Activated CD8-positive, alpha-beta memory T cell treated with anti-CD3 and anti-CD28 coated beads, Interleukin-2, amount 10 ng/mL, durations not matched to agents 7 days and 5 days (primary cell): Measurements from ENCODE around the gene CACTIN. TPM values are rescaled to one million over a fixed set of nuclear protein-coding genes. Genes with fewer than 3 reads are reported as not detected.
"Not testable (repeated sequence)": the region's sequence is repeated elsewhere in the genome, so short reads cannot be mapped to it uniquely, and the experiment has no call there.

Experiments used
- ATAC-seq: fragments of 150-1000 bp; cut with Tn5 transposase; one replicate; pipeline ENCODE4 v1.10.0; 2021; ENCODE audit warnings: moderate library complexity
- CTCF ChIA-PET: fragments of 350-600 bp; sonication (Branson Sonifier 250); formaldehyde crosslinking; loops from one replicate; lab custom pipeline; 2021; ENCODE audit warnings: antibody characterized with exemption; lab: Charles Lee
- DNase-seq: peaks from one replicate; pipeline ENCODE4 v3.0.0-alpha.2; 2020
- H3K27ac Mint-ChIP-seq: one replicate; pipeline ENCODE4 v1.8.0; 2021; ENCODE audit warnings: mild to moderate bottlenecking, mixed read lengths
- H3K27me3 Mint-ChIP-seq: one replicate; pipeline ENCODE4 v1.8.0; 2021; ENCODE audit warnings: mixed read lengths
- H3K36me3 Mint-ChIP-seq: one replicate; pipeline ENCODE4 v1.8.0; 2021; ENCODE audit warnings: mild to moderate bottlenecking, mixed read lengths
- H3K4me1 Mint-ChIP-seq: one replicate; pipeline ENCODE4 v1.8.0; 2021; ENCODE audit warnings: mixed read lengths
- H3K4me3 Mint-ChIP-seq: one replicate; pipeline ENCODE4 v1.8.0; 2021; ENCODE audit warnings: mild to moderate bottlenecking, moderate library complexity, mixed read lengths
- H3K9me3 Mint-ChIP-seq: one replicate; pipeline ENCODE4 v1.8.0; 2022; ENCODE audit warnings: low read depth, mixed read lengths
- total RNA-seq, 2 experiments: library from RNA; stranded (reverse); gene quantifications; one replicate each; pipeline ENCODE4 v1.2.3, GENCODE V29; 2021

CACTIN gene
- total RNA-seq, 2 experiments from 2014 or later = 33.4 to 33.7 TPM

DNA sequence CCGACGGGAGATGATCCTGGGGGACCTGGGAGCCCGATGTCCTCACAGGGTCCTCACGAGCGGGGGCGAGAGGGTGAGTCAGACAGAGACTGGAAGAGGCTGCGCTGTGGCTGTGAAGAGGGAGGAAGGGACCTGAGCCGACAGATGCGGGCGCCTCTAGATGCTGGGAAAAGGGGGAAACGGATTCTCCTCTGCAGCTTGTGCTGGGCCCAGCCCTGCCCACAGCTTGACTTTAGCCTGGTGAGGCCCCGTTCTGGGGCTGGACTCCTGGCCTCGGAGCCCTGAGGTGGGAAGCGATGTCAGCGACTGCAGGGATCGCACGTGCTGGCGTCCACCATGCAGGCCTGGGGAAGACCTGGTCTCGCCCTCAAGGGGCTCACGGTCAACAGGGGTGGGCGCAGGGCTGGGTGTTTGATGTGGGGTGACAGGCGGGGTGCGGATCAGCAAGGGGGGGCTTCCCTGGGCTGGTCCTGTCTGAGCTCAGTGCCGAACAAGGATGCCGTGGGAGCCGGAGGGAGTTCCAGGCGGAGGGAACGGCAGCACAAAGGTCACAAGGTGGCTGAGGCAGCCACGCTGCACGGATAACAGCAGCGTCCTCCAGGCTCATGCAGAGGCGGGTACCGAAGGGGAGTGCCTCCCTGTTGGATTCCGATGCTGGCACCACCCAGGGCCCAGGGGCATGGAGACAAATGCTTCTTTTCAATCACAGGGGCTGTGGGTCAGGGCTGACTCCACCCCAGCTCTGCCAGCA is 41.9 kb upstream of the CACTIN start:
- CTCF ChIA-PET = interaction anchor here (1.2 to 3.0 kb wide), 4 partner anchors 24 to 44 kb away, joined by 3 to 17 read pairs (median 7); partner anchors contain the start of gene PIP5K1C
- Mint-ChIP-seq H3K36me3 (peaks cover 8% of the 10 kb centered on the region), H3K4me1 (peaks cover 38% of the 10 kb centered on the region), H3K4me3 (no peak overlapping the region), H3K27me3 (no peaks in the 10 kb centered on the region), H3K9me3 (no peaks in the 10 kb centered on the region), H3K27ac (no peak overlapping the region)
- no peak for ATAC-seq
- no peak for DNase-seq

DNA sequence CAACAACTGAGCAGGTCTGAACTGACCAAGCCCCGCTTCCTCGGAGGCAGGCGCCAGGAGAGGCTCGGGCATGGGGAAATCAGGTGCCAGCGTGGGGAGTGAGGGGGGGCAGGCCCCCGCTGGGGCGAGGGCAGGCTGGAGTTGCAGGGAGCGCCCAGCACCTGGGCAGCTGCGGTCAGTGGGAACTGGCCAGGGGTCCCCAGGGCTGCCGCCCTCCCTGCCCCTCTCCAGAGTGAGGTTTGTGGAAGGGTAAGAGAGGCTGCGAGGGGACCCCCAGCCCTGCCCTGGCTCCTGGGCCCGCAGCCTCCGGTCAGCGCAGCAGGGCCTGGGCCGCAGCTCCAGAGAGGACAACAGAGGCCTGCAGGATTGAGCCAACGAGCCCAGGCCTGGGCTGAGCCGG is 41.2 kb upstream of the CACTIN start:
- no peaks in the 10 kb centered on the region for H3K9me3 Mint-ChIP-seq
- no peaks in the 10 kb centered on the region for H3K27me3 Mint-ChIP-seq
- DNase-seq = no peak
- no peak for ATAC-seq
- no peak overlapping the region for H3K27ac Mint-ChIP-seq
- no peak overlapping the region for H3K4me3 Mint-ChIP-seq
- CTCF ChIA-PET = interaction anchor here (1.2 to 3.0 kb wide), 7 partner anchors 19 to 49 kb away, joined by 3 to 19 read pairs (median 8); partner anchors contain the start of gene PIP5K1C
- H3K4me1 Mint-ChIP-seq = peaks cover 35% of the 10 kb centered on the region
- H3K36me3 Mint-ChIP-seq = peaks cover 4% of the 10 kb centered on the region

DNA sequence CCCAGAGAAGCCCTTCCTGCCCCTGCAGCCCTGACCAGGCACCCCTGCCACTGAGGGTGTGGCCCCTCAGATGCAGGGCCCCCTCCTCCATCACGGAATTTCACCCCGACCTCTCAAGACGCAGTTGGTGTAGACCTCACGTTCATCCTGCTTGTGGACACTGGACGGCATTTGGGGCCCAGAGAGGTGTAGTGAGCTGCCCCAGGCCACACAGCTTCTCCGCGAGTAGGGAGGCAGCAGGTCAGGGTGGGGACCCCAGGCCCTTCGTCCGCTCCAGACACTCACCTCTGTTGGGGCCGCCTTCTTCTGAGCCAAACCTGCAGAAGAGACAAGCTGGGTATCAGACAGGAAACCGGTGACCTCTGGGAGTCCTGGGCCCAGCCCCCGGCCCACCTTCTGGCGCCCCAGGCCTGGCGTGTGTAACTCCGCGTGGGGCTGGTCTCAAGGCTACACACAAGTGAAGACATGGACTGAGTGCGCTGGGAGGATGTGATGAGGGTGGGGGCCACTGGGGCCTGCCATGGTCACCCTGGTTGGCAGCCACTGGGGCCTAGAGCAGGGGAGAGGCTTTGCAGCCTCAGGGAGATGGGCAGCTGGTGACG is 40.5 kb upstream of the CACTIN start:
- H3K36me3 Mint-ChIP-seq = peaks cover 3% of the 10 kb centered on the region
- peaks cover 31% of the 10 kb centered on the region for H3K4me1 Mint-ChIP-seq
- H3K27ac Mint-ChIP-seq = no peak overlapping the region
- H3K9me3 Mint-ChIP-seq = no peaks in the 10 kb centered on the region
- CTCF ChIA-PET = interaction anchor here (0.6 to 3.0 kb wide), 9 partner anchors 19 to 163 kb away, joined by 3 to 20 read pairs (median 8); partner anchors contain the start of gene PIP5K1C
- no peaks in the 10 kb centered on the region for H3K27me3 Mint-ChIP-seq
- ATAC-seq (no peak), DNase-seq (no peak)
- no peak overlapping the region for H3K4me3 Mint-ChIP-seq

DNA sequence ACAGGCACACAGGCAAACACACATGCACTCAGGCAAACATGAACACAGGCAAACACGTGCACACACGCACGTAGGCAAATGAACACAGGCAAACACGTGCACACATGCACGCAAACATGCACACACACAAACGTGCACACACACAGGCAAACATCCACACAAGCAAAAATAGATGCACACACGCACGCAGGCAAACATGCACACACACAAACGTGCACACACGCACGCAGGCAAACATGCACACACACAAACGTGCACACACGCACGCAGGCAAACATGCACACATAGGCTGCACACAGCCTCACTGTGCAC is 39.9 kb upstream of the CACTIN start:
- CTCF ChIA-PET = interaction anchor here (0.7 to 3.0 kb wide), 18 partner anchors 8 to 162 kb away, joined by 3 to 20 read pairs (median 4); partner anchors contain the start of genes MRPL54 and PIP5K1C
- H3K4me1 Mint-ChIP-seq = peaks cover 26% of the 10 kb centered on the region
- not testable (repeated sequence) for H3K4me3 Mint-ChIP-seq, ATAC-seq, H3K9me3 Mint-ChIP-seq, H3K27ac Mint-ChIP-seq, H3K27me3 Mint-ChIP-seq, H3K36me3 Mint-ChIP-seq, DNase-seq

DNA sequence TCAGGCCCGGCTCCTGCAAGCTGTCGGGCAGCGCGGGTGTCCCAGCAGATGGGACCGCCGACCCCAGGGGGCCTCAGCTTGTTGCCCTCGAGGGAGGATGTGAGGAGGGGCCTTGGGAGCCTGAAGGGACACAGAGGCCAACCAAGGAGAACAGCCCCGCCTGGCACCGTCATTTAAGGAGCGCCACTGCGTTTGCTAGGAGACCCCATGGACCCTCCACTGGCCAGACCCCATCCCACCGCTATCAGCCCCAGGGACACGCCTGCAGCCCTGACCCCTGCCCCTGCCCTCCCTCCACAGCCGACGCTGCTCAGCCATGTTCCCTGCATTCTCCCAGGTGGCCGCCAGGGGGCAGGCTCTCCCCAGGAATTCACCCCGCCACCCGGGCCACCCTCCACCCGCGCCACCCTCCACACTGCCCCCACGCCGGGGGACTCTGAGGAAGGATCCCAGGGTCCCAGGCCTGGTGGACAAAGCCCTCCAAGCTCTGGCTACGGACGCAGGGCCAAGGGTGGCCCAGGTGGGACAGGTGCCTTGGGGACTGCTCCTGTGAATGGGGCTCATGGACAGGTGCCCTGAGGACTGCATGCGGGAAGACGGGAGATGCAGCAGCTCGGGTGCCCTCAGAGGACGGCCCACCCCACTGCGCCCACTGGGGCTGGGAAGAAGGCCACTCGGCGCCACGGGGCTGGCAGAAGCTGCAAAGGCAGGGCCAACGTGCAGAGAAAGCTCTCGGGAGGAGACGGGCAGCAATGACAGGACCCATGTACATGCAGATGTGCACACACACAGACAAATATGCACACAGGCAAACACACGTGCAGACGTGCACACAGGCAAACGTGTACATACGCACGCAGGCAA is 39.3 kb upstream of the CACTIN start:
- ATAC-seq (peak; percentile 83), DNase-seq (peak; percentile 80)
- no peaks in the 10 kb centered on the region for H3K27me3 Mint-ChIP-seq
- CTCF ChIA-PET = interaction anchor here (0.7 to 3.0 kb wide), 21 partner anchors 8 to 518 kb away, joined by 3 to 20 read pairs (median 4); partner anchors contain the start of genes MRPL54 and PIP5K1C
- peaks cover 21% of the 10 kb centered on the region for H3K4me1 Mint-ChIP-seq
- no peak overlapping the region for H3K27ac Mint-ChIP-seq
- H3K9me3 Mint-ChIP-seq = no peaks in the 10 kb centered on the region
- H3K4me3 Mint-ChIP-seq = no peak overlapping the region
- peaks cover 3% of the 10 kb centered on the region for H3K36me3 Mint-ChIP-seq

DNA sequence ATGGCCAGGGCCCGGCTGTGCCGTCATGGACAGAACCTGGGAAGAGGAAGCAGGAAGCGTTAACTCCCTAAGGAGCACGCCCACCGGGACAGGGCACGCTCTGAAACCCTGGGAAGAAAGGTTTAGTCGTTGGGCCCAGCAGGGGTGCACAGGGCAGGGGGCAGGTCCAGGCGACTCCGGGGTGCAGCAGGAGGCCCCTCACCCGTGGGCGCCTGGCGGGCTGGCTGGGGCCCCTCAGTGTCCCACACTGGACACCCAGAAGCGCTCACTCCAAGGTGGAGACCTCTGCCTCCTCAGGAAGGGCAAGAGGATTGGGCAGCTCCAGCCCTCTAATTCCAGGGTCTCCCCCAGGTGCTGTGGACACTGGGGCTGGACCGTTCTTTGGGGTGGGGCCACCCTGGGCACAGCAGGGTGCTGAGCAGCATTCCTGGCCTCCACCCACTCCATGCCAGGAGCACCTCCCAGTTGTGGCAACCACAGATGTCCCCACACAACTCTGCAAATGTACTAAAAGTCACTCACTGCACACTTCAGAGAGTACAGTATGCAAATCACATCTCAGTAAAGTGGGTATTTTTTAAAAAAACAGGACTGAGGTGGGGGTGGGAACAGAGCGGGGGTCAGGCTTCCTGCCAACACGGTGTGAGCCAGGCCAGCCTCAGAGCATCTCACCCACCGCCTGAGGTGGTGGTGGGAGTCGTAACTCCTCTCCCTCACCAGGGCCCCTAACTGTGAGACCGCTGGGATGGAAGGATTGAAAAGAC is 38.5 kb upstream of the CACTIN start:
- Mint-ChIP-seq H3K27ac (no peak overlapping the region), H3K4me3 (no peak overlapping the region), H3K27me3 (no peaks in the 10 kb centered on the region), H3K4me1 (peaks cover 14% of the 10 kb centered on the region), H3K9me3 (no peaks in the 10 kb centered on the region), H3K36me3 (peaks cover 3% of the 10 kb centered on the region)
- CTCF ChIA-PET = interaction anchor here (0.7 to 2.8 kb wide), 10 partner anchors 9 to 519 kb away, joined by 3 to 20 read pairs (median 5); partner anchors contain the start of gene PIP5K1C
- DNase-seq (no peak), ATAC-seq (no peak)

DNA sequence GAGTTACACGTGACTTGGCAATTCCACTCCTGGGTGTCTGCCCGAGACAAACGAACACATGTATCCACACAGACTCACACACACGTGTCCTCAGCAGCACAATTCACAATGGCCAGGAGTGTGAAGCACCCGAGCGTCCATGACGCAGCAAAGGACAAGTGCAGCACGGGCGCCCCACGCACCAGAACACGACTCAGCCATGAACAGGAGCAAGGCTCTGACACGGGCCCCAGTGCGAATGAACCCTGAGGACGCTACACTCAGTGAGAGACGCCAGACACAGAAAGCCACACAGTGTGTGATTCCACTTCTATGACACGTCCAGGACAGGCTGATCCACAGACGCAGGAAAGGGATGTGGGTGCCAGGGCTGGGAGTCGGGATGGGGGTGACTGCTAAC is 37.2 kb upstream of the CACTIN start:
- Mint-ChIP-seq H3K9me3 (no peaks in the 10 kb centered on the region), H3K36me3 (peaks cover 3% of the 10 kb centered on the region), H3K4me1 (peaks cover 7% of the 10 kb centered on the region), H3K27me3 (no peaks in the 10 kb centered on the region), H3K27ac (no peak overlapping the region), H3K4me3 (no peak overlapping the region)
- DNase-seq = no peak
- CTCF ChIA-PET = interaction anchor here (1.7 to 2.0 kb wide), 2 partner anchors 41 to 43 kb away, joined by 6 to 7 read pairs; no protein-coding TSS in a partner anchor
- no peak for ATAC-seq

DNA sequence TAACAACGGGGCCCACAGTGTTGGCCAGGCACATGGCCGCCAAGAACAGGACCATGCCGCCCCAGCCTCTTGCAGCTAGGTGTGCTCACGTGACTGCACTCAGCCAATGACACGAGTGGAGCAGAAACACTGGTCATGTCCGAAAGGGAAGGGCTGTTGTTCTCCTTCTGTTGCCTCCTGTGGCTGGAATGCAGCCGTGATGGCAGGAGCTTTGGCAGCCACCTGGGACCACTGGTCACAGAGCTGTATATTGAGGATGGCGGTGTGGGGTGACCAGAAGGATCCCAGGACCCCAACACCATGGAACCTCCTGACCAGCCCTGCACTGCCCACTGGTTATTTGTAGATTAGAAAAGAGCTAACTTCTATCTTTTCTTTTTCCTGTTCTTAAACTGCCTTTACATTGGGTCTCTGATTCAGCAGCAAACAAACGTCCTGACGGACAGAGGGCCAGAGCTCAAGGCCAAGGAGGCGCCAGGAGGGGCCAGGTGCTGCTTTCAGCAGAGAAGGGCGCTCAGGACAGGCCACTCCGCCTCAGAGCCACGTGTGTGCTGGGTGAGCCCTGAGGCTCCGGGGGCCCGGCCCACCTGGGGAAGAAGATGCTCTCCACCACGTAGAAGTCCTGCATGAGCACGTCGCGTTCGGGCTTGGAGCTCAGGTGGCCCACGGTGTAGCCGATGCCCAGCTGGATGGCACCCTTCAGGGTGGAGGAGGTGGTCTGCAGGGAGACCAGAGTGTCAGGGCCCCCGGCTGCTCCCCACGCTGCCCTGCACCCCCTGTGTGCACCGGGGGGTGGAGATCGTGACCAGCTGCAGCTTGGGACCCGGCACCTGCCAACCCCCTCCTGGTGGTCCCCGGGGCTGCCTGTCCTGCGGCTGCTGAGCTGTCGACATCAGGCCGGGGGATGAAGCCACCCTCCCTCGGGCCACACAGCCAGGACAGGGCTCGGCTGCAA is 35.0 kb upstream of the CACTIN start:
- no peak for DNase-seq
- ATAC-seq = no peak
- peaks cover 7% of the 10 kb centered on the region for H3K4me1 Mint-ChIP-seq
- H3K9me3 Mint-ChIP-seq = no peaks in the 10 kb centered on the region
- no peaks in the 10 kb centered on the region for H3K27me3 Mint-ChIP-seq
- no peak overlapping the region for H3K27ac Mint-ChIP-seq
- H3K4me3 Mint-ChIP-seq = no peak overlapping the region
- H3K36me3 Mint-ChIP-seq = peaks cover 8% of the 10 kb centered on the region
- CTCF ChIA-PET = interaction anchor here (0.6 to 2.1 kb wide), 8 partner anchors 9 to 274 kb away, joined by 3 to 6 read pairs (median 4); no protein-coding TSS in a partner anchor

DNA sequence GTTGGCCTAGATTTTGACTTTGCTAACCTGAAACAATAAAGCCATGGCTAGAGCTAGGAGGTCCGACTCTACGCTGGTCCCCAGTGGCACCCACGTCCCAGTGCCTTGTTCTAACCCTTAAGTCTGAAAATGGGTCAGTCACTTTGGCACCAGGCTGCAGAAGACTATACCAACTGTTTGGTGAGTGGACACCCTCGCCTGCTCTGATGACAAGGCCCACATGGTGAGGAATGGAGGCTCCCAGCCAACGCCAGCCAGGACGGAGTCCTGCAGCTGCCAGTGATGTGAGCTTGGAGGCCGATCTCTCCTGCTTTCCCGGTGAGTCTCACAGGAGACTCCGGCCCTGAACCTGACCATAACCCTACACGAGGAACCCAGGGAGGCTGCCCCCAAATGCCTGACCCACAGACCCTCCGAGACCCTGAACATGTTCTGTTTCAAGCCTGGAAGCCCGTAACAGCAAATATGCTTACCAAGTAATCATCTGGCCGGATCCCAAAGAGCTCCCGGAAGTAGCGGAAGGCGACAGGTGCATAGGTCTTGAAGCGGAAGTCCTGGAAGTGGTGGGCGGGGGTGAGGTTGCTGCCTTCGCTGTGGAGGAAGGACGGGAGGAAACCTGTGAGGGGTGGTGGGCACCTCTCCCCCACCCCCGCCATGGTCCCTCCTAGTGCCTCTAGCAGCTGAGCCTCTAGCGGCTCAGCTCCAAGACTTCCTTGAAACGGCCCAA is 34.1 kb upstream of the CACTIN start:
- Mint-ChIP-seq H3K4me1 (no peaks in the 10 kb centered on the region), H3K36me3 (peaks cover 5% of the 10 kb centered on the region), H3K9me3 (no peaks in the 10 kb centered on the region), H3K4me3 (no peak overlapping the region), H3K27ac (no peak overlapping the region), H3K27me3 (no peaks in the 10 kb centered on the region)
- ATAC-seq (no peak), DNase-seq (no peak)
- CTCF ChIA-PET = interaction anchor here (0.9 to 1.8 kb wide), 6 partner anchors 10 to 58 kb away, joined by 3 to 6 read pairs (median 4); no protein-coding TSS in a partner anchor

DNA sequence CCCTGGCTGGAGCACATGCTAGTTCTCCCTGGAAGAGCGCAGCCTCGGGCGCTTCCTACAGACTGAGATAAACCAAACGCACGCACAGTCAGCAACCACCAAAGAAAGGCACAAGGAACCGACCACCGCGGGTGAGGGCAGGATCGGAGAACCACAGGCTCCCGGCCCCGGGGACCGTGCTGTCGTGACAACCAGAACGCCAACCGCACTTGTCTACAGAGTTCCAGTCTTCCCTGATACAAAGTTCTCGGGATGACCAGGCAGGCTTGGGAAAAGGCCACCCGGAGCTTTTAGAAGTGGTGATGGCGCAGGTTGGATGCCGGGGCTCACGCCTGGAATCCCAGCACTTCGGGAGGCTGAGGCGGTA is 33.1 kb upstream of the CACTIN start:
- Mint-ChIP-seq H3K4me1 (no peaks in the 10 kb centered on the region), H3K4me3 (no peak overlapping the region), H3K36me3 (peaks cover 5% of the 10 kb centered on the region), H3K9me3 (no peaks in the 10 kb centered on the region), H3K27me3 (no peaks in the 10 kb centered on the region), H3K27ac (no peak overlapping the region)
- DNase-seq (no peak), ATAC-seq (no peak)
- CTCF ChIA-PET = interaction anchor here (1.2 kb wide), 1 partner anchor 59 kb away, joined by 6 read pairs; no protein-coding TSS in a partner anchor
